SHP77 treated with DMSO at 0.1 percent for 48 hours (cell line): Measurements from ENCODE around the gene WDPCP.
"Not testable (repeated sequence)": the region's sequence is repeated elsewhere in the genome, so short reads cannot be mapped to it uniquely, and the experiment has no call there.

Source experiments
- DNase-seq: peaks from one replicate; lab custom pipeline; 2025; lab: John Stamatoyannopoulos, UW

WDPCP gene

GRCh38 chr2:63364866-63365265 is 223.4 kb downstream of the WDPCP start:
- DNase-seq = peak; percentile 62

DNA sequence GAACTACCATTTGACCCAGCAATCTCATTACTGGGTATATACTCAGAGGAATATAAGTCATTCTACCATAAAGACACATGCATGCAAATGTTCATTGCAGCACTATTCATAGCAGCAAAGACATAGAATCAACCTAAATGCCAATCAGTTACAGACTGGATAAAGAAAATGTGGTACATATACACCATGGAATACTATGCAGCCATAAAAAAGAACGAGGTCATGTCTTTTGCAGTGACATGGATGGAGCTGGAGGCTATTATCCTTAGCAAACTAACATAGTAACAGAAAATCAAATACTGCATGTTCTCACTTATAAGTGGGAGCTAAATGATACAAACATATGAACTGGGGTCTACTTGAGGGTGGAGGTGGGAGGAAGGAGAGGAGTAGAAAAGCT is 230.6 kb downstream of the WDPCP start:
- not testable (repeated sequence) for DNase-seq

- no peak for DNase-seq
Measured at GRCh38 chr2:63347361-63347760, 240.9 kb downstream of the WDPCP start.

- DNase-seq = no peak
Measured at GRCh38 chr2:63346411-63346810, 241.9 kb downstream of the WDPCP start.

DNA sequence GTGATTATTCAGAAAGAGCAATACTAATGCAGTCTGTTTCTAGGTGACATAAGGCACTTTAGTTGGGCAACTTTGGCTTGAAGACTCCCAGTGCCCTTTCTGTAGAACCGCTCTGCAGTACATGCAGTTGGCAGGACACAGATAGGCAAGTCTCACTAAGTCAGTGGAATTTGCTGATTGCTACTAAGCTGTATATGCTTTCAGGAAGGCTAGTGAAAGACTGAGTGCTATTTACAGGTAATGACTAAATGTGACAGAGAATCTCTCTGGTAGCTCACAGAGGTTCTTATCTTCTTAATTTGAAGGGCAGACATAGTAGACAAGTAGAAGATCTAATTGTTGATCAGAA is 243.0 kb downstream of the WDPCP start:
- no peak for DNase-seq

DNA sequence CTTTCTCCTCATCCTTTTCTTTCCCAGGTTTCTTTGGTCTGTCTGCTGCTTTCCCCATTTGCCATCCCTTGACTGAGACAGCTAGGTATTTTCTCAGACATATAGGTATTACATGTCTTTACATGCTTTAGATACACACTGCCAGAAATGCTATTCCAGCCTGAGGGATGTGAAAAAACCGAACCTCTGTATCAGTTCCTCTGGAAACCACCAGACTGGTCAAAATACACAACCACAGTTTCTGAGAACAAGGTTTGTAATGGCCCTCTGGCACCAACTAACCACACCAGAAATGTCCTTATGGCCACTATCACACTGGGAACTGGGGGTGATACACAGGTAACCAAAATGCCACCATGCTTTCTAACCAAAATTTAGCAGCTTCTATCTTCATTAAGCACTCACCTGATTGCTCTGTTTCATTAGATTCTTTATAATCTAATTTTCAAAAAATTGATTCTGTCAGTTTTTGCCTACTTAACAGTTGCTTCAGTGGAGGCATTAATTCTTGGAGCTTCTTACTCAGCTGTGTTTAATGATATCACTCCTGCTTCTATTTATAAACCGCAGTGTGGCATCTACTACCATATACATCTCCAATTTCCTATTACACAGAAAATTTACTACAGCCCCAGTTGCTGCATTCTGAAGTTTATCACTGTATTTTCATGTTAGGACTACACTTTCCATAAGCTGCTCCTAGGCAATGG is 243.5 kb downstream of the WDPCP start:
- DNase-seq = no peak

- no peak for DNase-seq
Measured at GRCh38 chr2:63343397-63344109, 244.7 kb downstream of the WDPCP start.

GRCh38 chr2:63340443-63340842 is 247.8 kb downstream of the WDPCP start:
- no peak for DNase-seq

DNA sequence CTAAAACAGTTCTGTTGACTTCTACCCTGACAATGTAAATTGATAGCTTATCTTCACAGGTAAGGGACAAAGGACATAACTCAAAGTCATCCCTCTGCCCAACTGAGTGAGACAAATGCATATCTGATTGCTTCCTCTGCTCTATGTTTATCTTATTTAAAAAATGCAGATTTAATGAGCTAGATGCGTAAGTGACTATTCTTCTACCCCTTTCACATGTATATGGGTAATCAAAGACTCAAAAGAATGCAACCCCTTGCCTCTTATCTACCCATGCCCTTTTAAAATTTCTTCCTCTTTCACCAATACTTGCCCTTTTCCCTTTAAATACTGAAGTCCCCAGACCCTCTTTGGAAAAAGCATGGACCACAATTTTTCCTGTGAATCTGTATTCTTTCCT is 253.4 kb downstream of the WDPCP start:
- DNase-seq = no peak

- no peak for DNase-seq
Measured at GRCh38 chr2:63326473-63326872, 261.8 kb downstream of the WDPCP start.

DNA sequence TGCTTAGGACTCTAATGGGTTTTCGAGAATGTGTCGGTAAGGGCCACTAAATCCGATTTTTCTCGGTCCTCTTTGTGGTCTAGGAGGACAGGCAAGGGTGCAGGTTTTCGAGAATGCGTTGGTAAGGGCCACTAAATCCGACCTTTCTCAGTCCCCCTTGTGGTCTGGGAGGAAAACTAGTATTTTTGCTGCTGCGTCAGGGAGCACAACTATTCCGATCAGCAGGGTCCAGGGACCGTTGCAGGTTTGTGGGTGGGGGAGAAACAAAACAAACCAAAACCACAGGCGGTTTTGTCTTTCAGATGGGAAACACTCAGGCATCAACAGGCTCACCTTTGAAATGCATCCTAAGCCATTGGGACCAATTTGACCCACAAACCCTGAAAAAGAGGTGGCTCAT is 264.6 kb downstream of the WDPCP start:
- DNase-seq = not testable (repeated sequence)

DNA sequence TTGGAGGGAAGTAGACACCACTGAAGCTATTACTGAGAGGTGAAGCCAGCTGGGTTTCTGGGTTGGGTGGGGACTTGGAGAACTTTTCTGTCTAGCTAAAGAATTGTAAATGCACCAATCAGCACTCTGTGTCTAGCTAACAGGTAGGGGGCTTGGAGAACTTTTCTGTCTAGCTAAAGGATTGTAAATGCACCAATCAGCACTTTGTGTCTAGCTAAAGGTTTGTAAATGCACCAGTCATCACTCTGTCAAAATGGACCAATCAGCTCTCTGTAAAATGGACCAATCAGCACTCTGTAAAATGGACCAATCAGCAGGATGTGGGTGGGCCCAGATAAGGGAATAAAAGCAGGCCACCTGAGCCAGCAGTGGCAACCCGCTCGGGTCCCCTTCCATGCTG is 266.3 kb downstream of the WDPCP start:
- DNase-seq = not testable (repeated sequence)

DNA sequence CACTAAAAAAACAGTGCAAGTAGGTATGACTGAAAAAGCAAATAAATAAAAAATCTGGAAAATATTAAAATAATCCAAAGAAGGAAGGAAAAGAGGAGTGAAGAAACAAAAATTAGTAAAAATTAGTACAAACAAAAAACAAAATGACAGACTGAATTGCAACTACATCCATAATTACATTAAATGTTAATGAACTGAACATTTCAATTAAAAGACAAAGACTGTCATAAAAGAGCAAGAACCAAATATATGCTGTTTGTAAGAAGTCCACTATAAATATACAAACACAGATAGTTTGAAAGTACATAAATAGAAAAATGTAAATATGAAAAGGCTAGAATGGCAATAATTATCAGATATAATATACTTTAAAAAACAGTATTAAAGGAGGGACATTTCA is 267.6 kb downstream of the WDPCP start:
- no peak for DNase-seq

DNA sequence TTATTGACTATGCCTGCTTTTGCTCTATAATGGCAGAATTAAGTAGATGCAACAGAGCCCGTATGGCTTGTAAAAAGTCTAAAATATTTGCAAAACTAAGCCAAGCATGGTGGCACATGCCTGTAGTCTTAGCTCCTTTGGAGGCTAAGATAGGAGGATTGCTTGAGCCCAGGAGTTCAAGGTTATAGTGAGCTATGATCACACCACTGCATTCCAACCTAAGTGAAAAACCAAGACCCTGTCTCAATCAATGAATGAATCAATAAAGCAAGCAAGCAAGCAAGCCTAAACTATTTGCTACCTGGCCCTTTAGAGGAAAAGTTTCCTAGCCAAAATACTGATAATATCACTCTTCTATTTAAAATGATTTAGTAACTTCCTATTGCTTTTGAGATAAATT is 277.7 kb downstream of the WDPCP start:
- DNase-seq = no peak

- no peak for DNase-seq
Measured at GRCh38 chr2:63301481-63301880, 286.8 kb downstream of the WDPCP start.

DNA sequence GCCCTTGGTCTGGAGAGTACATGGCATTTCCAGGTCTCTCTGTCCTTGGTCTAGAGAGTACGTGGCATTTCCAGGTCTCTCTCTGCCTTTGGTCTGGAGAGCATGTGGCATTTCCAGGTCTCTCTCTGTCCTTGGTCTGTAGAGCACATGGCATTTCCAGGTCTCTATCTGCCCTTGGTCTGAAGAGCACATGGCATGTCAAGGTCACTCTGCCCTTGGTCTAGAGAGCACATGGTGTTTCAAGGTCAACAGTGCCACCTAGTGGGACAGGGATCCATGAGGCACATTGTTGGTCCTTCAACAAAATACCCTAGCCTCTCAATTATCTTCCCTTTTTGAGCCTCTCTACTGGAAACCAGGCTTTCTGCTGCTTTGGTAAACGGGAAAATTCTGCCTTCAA is 287.4 kb downstream of the WDPCP start:
- DNase-seq = no peak

DNA sequence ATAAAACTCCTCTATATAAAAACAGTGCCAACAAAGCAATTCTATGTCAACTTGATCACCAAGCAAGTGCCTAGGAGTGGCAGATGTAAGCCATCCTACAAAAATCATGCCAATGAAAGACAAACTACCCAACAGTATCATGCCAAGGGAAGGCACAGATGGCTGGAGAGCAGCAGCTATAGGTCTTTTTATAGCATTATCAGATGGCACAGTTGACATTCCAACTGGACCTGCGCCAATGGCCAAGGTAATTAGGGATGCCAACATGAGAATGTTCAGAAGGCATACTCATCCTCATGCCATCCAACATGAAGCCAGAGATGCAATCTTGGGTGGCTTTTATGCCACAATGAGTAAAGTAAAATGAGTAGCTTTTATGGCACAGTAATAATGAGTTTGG is 300.3 kb downstream of the WDPCP start:
- DNase-seq = no peak

- DNase-seq = not testable (repeated sequence)
Measured at GRCh38 chr2:63286520-63286919, 301.8 kb downstream of the WDPCP start.

- DNase-seq = no peak
Measured at GRCh38 chr2:63283273-63283672, 305.0 kb downstream of the WDPCP start.

GRCh38 chr2:63272560-63272959 is 315.7 kb downstream of the WDPCP start:
- no peak for DNase-seq

- no peak for DNase-seq
Measured at GRCh38 chr2:63270717-63271116, 317.6 kb downstream of the WDPCP start.

- no peak for DNase-seq
Measured at GRCh38 chr2:63268946-63269345, 319.3 kb downstream of the WDPCP start.

DNA sequence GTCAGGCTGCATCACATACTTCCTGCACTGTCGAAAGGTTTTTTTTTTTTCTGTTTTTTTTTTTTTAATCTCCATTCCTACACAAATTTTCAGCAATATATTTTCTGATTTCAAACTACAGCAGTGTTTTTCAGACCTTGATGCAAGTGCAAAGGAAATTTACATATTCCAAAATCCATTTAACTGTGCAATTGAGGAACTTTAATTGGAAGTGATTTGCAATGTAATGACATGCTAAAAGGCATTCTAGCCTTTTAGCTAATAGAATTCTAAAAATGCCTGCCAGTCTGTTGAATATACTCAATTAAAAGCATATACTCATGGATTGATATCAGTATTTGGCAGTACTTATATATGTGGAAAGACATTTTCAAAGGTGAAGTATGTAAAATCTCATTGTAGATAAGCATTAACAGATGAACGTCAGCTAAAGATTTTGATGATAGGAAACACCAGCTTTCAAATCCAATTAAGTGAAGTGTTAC is 327.1 kb downstream of the WDPCP start:
- no peak for DNase-seq

GRCh38 chr2:63257473-63257872 is 330.8 kb downstream of the WDPCP start:
- DNase-seq = no peak
